K562 (cell line): ENCODE measurements around the gene KLHL22. TPM values are rescaled to one million over a fixed set of nuclear protein-coding genes. Genes with fewer than 3 reads are reported as not detected.

ENCODE experiments used
- ATF6 ChIP-seq: sonication (generic); formaldehyde crosslinking; IDR thresholded peaks from 2 replicates; pipeline ENCODE4 v1.4.0; 2020; ENCODE audit warnings: mild to moderate bottlenecking, missing genetic modification reagents
- BRD9 ChIP-seq: fragments of 450-650 bp; IDR thresholded peaks from 2 replicates; pipeline ENCODE4 v1.6.1; 2018; ENCODE audit warnings: low read depth; ENCODE audit not compliant: partially characterized antibody
- ELK1 ChIP-seq: sonication (generic); formaldehyde crosslinking; IDR thresholded peaks from 2 replicates; pipeline ENCODE4 v1.8.1; 2022; ENCODE audit warnings: missing genetic modification reagents
- GATA2 ChIP-seq: sonication (generic); formaldehyde crosslinking; IDR thresholded peaks from 2 replicates; pipeline ENCODE4 v1.4.0; 2020; ENCODE audit warnings: mild to moderate bottlenecking, missing genetic modification reagents
- GTF2B ChIP-seq: IDR thresholded peaks from 2 replicates; pipeline ENCODE4 v1.6.1; 2011; ENCODE audit not compliant: insufficient read length; ENCODE audit errors: extremely low read depth
- HBP1 ChIP-seq: fragments of 450-650 bp; formaldehyde crosslinking; IDR thresholded peaks from 2 replicates; pipeline ENCODE4 v1.4.0; 2022; ENCODE audit warnings: missing genetic modification characterization
- KAT8 ChIP-seq: fragments of 450-650 bp; IDR thresholded peaks from 2 replicates; pipeline ENCODE4 v1.6.1; 2016; ENCODE audit warnings: low read depth, mild to moderate bottlenecking
- KDM4B ChIP-seq, 2 experiments: fragments of 450-650 bp in 1 of 2; sonication (generic) in 1 of 2; IDR thresholded peaks; 2 replicates each; pipeline ENCODE4 v1.6.1; 2016 to 2017; ENCODE audit warnings: borderline replicate concordance in 2 of 2, antibody characterized with exemption in 1 of 2, low read depth in 1 of 2, mild to moderate bottlenecking in 1 of 2
- NR0B1 ChIP-seq: fragments of 450-650 bp; IDR thresholded peaks from one replicate; pipeline ENCODE4 v1.6.1; 2018; ENCODE audit warnings: mild to moderate bottlenecking, moderate library complexity; ENCODE audit not compliant: partially characterized antibody
- NR2C1 ChIP-seq, 2 experiments: fragments of 450-650 bp; IDR thresholded peaks; 2 replicates each; pipeline ENCODE4 v1.6.1; 2017; ENCODE audit warnings: mild to moderate bottlenecking in 2 of 2, antibody characterized with exemption in 1 of 2, inconsistent platforms in 1 of 2, missing compliant biosample characterization in 1 of 2, missing genetic modification characterization in 1 of 2
- NR2F6 ChIP-seq: fragments of 450-650 bp; formaldehyde crosslinking; IDR thresholded peaks from 2 replicates; pipeline ENCODE4 v1.4.0; 2020; ENCODE audit warnings: mild to moderate bottlenecking
- SAP30 ChIP-seq: fragments of 200-600 bp; sonication (generic); IDR thresholded peaks from 2 replicates; pipeline ENCODE4 v1.6.1; 2012; ENCODE audit warnings: borderline replicate concordance, low read depth, mild to moderate bottlenecking, moderate library complexity, low read length, control low read depth, inconsistent platforms; ENCODE audit not compliant: insufficient read depth, poor library complexity, severe bottlenecking
- SIX5 ChIP-seq, 2 experiments: IDR thresholded peaks; 2 replicates each; pipeline ENCODE4 v1.6.1; 2011; ENCODE audit warnings: low read length in 2 of 2, borderline replicate concordance in 1 of 2, low read depth in 1 of 2, mild to moderate bottlenecking in 1 of 2, moderate library complexity in 1 of 2; ENCODE audit not compliant: insufficient read depth in 1 of 2
- TOE1 ChIP-seq, 2 experiments: fragments of 450-650 bp in 1 of 2; sonication (generic) in 1 of 2; formaldehyde crosslinking in 1 of 2; IDR thresholded peaks; 2 replicates each; pipeline versions ENCODE4 v1.7.1 to v1.8.0; 2016 to 2022; ENCODE audit warnings: borderline replicate concordance in 2 of 2, mild to moderate bottlenecking in 2 of 2, antibody characterized with exemption in 1 of 2, inconsistent platforms in 1 of 2, low read depth in 1 of 2, missing genetic modification reagents in 1 of 2, moderate library complexity in 1 of 2
- ZBTB34 ChIP-seq: fragments of 250-450 bp; sonication (Bioruptor Pico); IDR thresholded peaks from 2 replicates; pipeline ENCODE4 v1.8.0; 2021; ENCODE audit warnings: mild to moderate bottlenecking, moderate library complexity
- ZNF184 ChIP-seq: sonication (generic); formaldehyde crosslinking; IDR thresholded peaks from 2 replicates; pipeline ENCODE4 v1.5.0; 2020; ENCODE audit warnings: missing genetic modification reagents
- ZNF347 ChIP-seq: fragments of 450-650 bp; formaldehyde crosslinking; IDR thresholded peaks from 2 replicates; pipeline ENCODE4 v1.4.0; 2020; ENCODE audit warnings: low read depth, mild to moderate bottlenecking, moderate library complexity
- polyA plus RNA-seq, 8 experiments: library from polyadenylated mRNA; depleted of rRNA in 4 of 8; stranded (reverse) in 5 of 8; unstranded in 3 of 8; fragments of >200 nt; fragmentation: Nextera tagmentation in 2 of 8; fragmentation: Illumina TruSeq in 1 of 8; extraction: Ambion mirVana in 2 of 8; extraction: Trizol in 1 of 8; gene quantifications; 2 replicates each; pipeline versions ENCODE4 v1.2.1 to v1.2.3, GENCODE V29; 2011 to 2014; ENCODE audit warnings: inconsistent platforms in 1 of 8, missing spikeins in 1 of 8
- total RNA-seq, 7 experiments: library from RNA; depleted of rRNA in 6 of 7; stranded (reverse); fragments of >200 nt in 6 of 7; fragmentation: Illumina TruSeq in 2 of 7; extraction: Trizol in 2 of 7; gene quantifications; 2 replicates each; pipeline versions ENCODE4 v1.2.1 to v1.2.3, GENCODE V29; 2011 to 2021; ENCODE audit warnings: low replicate concordance in 1 of 7

Gene KLHL22
- total and polyA plus RNA-seq, 9 of the 15 experiments (the other 6 are each of a cell fraction or from before 2014, with no cell fraction given) = 1.3 to 25.6 (median 15.2) TPM

GRCh38 chr22:20456064-20456721 is 39.4 kb downstream of the KLHL22 start (continued):
- no peak for TF ChIP-seq ELK1 (CRISPR knock-in tag)
- TF ChIP-seq GTF2B = no peak
- TF ChIP-seq SAP30 = no peak
- TF ChIP-seq KAT8 = no peak
- no peak; a peak in 1 of 4 replicates for TF ChIP-seq KDM4B (IDR thresholded peaks at IDR 0.05; ENCODE audit: borderline replicate concordance in 2 of 2, low read depth in 1 of 2)
- no peak for TF ChIP-seq SIX5 (IDR thresholded peaks at IDR 0.05; ENCODE audit: borderline replicate concordance in 1 of 2, insufficient read depth in 1 of 2, low read depth in 1 of 2, low read length in 2 of 2)
- TF ChIP-seq ZNF184 (CRISPR knock-in tag) = no peak
- peak; percentile 68; the same call in 1 of the 2 replicates for TF ChIP-seq TOE1 (IDR thresholded peaks at IDR 0.05; ENCODE audit: borderline replicate concordance)
- peak; percentile 86; the same call in 1 of the 2 replicates for TF ChIP-seq TOE1 (CRISPR knock-in tag; IDR thresholded peaks at IDR 0.05; ENCODE audit: borderline replicate concordance, low read depth)
- TF ChIP-seq ZBTB34 = no peak
- TF ChIP-seq NR2F6 = peak; percentile 31; the same call in 1 of the 2 replicates
- peak; percentile 87; the same call in 1 of the 2 replicates for TF ChIP-seq HBP1 (CRISPR knock-in tag)
- no peak for TF ChIP-seq NR0B1
- no peak for TF ChIP-seq GATA2 (CRISPR knock-in tag)
- peak; percentile 45 for TF ChIP-seq BRD9
- no peak for TF ChIP-seq ZNF347 (CRISPR knock-in tag)
- TF ChIP-seq ATF6 (CRISPR knock-in tag) = 0 out of 2 replicates have a peak, but pooled peaks have one; percentile 88
- TF ChIP-seq NR2C1 (IDR thresholded peaks at IDR 0.05) = no peak
- TF ChIP-seq NR2C1 (tag; IDR thresholded peaks at IDR 0.05) = no peak
